VCaP (cell line): Measurements from ENCODE around the gene NFYA.

Experiments
- H3K27ac ChIP-seq: fragments of 450-650 bp; 2 replicates; pipeline ENCODE4 v1.5.1; 2017
- CTCF ChIP-seq: fragments of 450-650 bp; conservative IDR thresholded peaks from 2 replicates; pipeline ENCODE4 v1.5.1; 2017; ENCODE audit warnings: mild to moderate bottlenecking, moderate library complexity

NFYA gene

DNA sequence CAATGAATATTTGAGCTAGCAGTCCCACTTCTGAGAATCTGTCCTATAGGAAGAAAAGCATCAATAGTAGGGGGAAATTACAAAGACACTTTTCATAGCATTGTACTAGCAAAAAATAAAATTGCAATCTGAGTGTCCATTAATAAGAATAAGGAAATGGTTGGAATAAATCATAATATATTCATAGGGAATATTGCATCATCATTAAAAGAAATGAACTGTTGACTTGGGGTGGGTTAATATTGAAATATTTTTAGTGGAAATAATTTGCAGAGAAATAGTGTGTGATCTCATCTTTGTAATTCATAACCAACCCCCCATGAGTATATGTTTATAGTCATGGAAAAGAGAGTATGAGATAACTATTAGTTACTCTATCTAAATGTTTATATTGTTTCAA lies 12.4 kb downstream of the NFYA start:
- no peak overlapping the region; the same call in 1 of the 2 replicates for H3K27ac ChIP-seq
- TF ChIP-seq CTCF, result no peak

- no peak for TF ChIP-seq CTCF
- 0 out of 2 replicates have a peak overlapping the region, but pooled peaks have one; percentile 13 for H3K27ac ChIP-seq
Measured at GRCh38 chr6:41088451-41088850, 15.7 kb downstream of the NFYA start.

GRCh38 chr6:41090841-41091761 lies 18.3 kb downstream of the NFYA start:
- TF ChIP-seq CTCF, result no peak
- peak overlapping the region; percentile 58 for H3K27ac ChIP-seq

DNA sequence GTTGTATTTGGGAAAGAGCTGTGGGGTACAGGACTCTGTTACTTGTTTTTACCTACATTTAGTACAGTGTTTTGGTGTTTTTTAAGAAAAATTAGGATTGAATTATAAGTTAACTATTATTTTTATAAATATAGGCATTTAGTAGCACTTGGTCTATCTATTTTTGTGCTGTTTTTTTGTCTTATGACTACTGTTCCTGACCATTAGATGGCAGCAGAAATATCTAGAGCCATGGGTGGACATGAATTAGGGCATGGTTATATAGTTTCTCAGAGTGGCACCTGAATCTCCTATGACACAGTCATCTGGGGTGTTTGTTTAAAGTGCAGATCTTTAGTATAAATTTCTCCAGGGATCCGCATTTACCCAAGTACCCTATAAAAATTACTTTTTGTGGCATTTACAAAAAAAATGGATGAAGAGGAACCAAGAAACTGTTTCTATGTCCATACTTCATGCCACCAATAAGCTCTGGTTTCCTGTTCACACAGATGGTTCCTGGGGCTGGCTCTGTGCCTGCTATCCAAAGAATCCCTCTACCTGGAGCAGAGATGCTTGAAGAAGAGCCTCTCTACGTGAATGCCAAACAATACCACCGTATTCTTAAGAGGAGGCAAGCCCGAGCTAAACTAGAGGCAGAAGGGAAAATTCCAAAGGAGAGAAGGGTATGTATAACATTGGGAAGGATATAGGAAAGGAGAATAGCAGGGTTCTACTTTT lies 19.8 kb downstream of the NFYA start:
- H3K27ac ChIP-seq, result peak overlapping the region; percentile 58; the same call in 1 of the 2 replicates
- peak; percentile 70 for TF ChIP-seq CTCF

GRCh38 chr6:41093729-41094128 lies 21.0 kb downstream of the NFYA start:
- TF ChIP-seq CTCF, result no peak
- H3K27ac ChIP-seq, result no peak overlapping the region

GRCh38 chr6:41097467-41098090 lies 24.8 kb downstream of the NFYA start:
- no peak for TF ChIP-seq CTCF
- no peak overlapping the region for H3K27ac ChIP-seq

DNA sequence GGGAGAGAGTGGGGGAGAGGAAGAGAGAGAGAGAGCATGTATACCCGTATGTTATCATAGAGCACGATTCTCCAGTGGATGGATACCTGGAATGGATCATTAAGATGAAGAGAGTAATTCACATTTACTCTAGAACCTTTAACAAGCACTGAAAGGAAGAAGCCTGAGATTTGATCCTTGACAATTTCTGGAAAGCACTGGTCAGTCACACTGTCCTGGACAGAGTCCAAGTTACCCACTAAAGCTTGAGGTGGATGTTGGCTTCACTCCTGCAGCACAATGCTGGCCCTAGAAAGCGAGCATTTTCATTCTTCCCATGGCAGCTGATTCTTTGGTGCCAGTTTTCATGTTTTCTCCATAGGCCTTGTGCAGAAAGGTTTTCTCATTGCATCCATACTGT lies 25.6 kb downstream of the NFYA start:
- no peak overlapping the region for H3K27ac ChIP-seq
- TF ChIP-seq CTCF, result no peak
